Fibroblast of lung (primary cell): ENCODE measurements around the gene AVPI1.

Experiments used
- CTCF ChIP-seq, 2 donors: IDR thresholded peaks in 1 of 2; conservative IDR thresholded peaks in 1 of 2; 1 replicate in 1 of 2; 2 replicates in 1 of 2; pipeline ENCODE4 v1.5.1; 2011 to 2012; ENCODE audit warnings: low read length in 2 of 2, control low read depth in 1 of 2, inconsistent platforms in 1 of 2, low read depth in 1 of 2, mild to moderate bottlenecking in 1 of 2
- EZH2 ChIP-seq: IDR thresholded peaks from 2 replicates; pipeline ENCODE4 v1.5.1; 2012; ENCODE audit warnings: low read length, control low read depth, mild to moderate bottlenecking; ENCODE audit errors: missing control alignments

- TF ChIP-seq CTCF (conservative IDR thresholded peaks at IDR 0.05 in 1 of 2, IDR thresholded peaks at IDR 0.05 in 1 of 2; ENCODE audit: low read depth in 1 of 2, low read length in 2 of 2), result no peak
- no peak for TF ChIP-seq EZH2
These were observed 31.1 kb upstream of the AVPI1 start for GRCh38 chr10:97718178-97718577.
